ENCODE measurements around the gene IL1R1.

IL1R1 gene

GRCh38 chr2:102226171-102226570 lies 83.6 kb downstream of the IL1R1 start:
- H3K9ac ChIP-seq: no peak overlapping the region
- no peak overlapping the region for H3K27ac ChIP-seq
- peaks cover 19% of the 10 kb centered on the region for H3K4me1 ChIP-seq
- H3K9me3 ChIP-seq: no peaks in the 10 kb centered on the region
- no peak overlapping the region for H3K4me3 ChIP-seq
- no peaks in the 10 kb centered on the region for H3K36me3 ChIP-seq
- no peaks in the 10 kb centered on the region for H4K20me1 ChIP-seq
- H3K4me2 ChIP-seq: no peak overlapping the region
- no peaks in the 10 kb centered on the region for H3K27me3 ChIP-seq
- no peak for TF ChIP-seq Cebpa-rat (IDR thresholded peaks at IDR 0.05)

- Histone ChIP-seq H3K9ac (no peak overlapping the region), H3K27me3 (no peaks in the 10 kb centered on the region), H3K4me3 (no peak overlapping the region), H3K36me3 (no peaks in the 10 kb centered on the region), H3K27ac (no peak overlapping the region), H3K4me1 (peaks cover 19% of the 10 kb centered on the region), H4K20me1 (no peaks in the 10 kb centered on the region), H3K9me3 (no peaks in the 10 kb centered on the region), H3K4me2 (no peak overlapping the region)
- TF ChIP-seq Cebpa-rat (IDR thresholded peaks at IDR 0.05): no peak
Observed at GRCh38 chr2:102226612-102227391, 84.3 kb downstream of the IL1R1 start.

GRCh38 chr2:102229141-102229769 lies 86.7 kb downstream of the IL1R1 start:
- no peak overlapping the region for H3K27ac ChIP-seq
- no peaks in the 10 kb centered on the region for H4K20me1 ChIP-seq
- H3K4me3 ChIP-seq: no peak overlapping the region
- no peak overlapping the region for H3K4me2 ChIP-seq
- no peak for TF ChIP-seq Cebpa-rat (IDR thresholded peaks at IDR 0.05)
- H3K4me1 ChIP-seq: peaks cover 19% of the 10 kb centered on the region
- H3K9ac ChIP-seq: no peak overlapping the region
- H3K9me3 ChIP-seq: no peaks in the 10 kb centered on the region
- no peaks in the 10 kb centered on the region for H3K27me3 ChIP-seq
- no peaks in the 10 kb centered on the region for H3K36me3 ChIP-seq

Data from BLaER1 (cell line).